Smooth muscle cell (in vitro differentiated cells): ENCODE data around the gene LYPD6B. TPM values are rescaled to one million over a fixed set of nuclear protein-coding genes. Genes with fewer than 3 reads are reported as not detected.

Experiments
- DNase-seq: peaks from one replicate; lab custom pipeline; 2025; ENCODE audit not compliant: unreplicated experiment; lab: John Stamatoyannopoulos, UW
- H2AFZ ChIP-seq: fragments of 200-600 bp; sonication (generic); 2 replicates; pipeline ENCODE4 v1.6.0; 2016; ENCODE audit warnings: antibody characterized with exemption, low read depth, mild to moderate bottlenecking
- H3F3A ChIP-seq: fragments of 200-600 bp; sonication (generic); 2 replicates; pipeline ENCODE4 v1.6.0; 2017; ENCODE audit warnings: antibody characterized with exemption, low read depth
- H3K27ac ChIP-seq: fragments of 200-600 bp; sonication (generic); 2 replicates; pipeline ENCODE4 v1.5.1; 2016; ENCODE audit warnings: low read depth, mild to moderate bottlenecking
- H3K27me3 ChIP-seq: fragments of 200-600 bp; sonication (generic); 2 replicates; pipeline ENCODE4 v1.6.1; 2016; ENCODE audit warnings: low read depth, mild to moderate bottlenecking
- H3K36me3 ChIP-seq: fragments of 200-600 bp; sonication (generic); 2 replicates; pipeline ENCODE4 v1.5.1; 2016; ENCODE audit warnings: low read depth
- H3K4me1 ChIP-seq: fragments of 200-600 bp; sonication (generic); 2 replicates; pipeline ENCODE4 v1.5.1; 2016; ENCODE audit warnings: low read depth
- H3K4me2 ChIP-seq: fragments of 200-600 bp; sonication (generic); 2 replicates; pipeline ENCODE4 v1.6.0; 2016; ENCODE audit warnings: mild to moderate bottlenecking
- H3K4me3 ChIP-seq: fragments of 200-600 bp; sonication (generic); 2 replicates; pipeline ENCODE4 v1.5.1; 2016; ENCODE audit warnings: mild to moderate bottlenecking
- H3K79me2 ChIP-seq: fragments of 200-600 bp; sonication (generic); 2 replicates; pipeline ENCODE4 v1.6.0; 2016; ENCODE audit warnings: low read depth, mild to moderate bottlenecking
- H3K9ac ChIP-seq: fragments of 200-600 bp; sonication (generic); 2 replicates; pipeline ENCODE4 v1.6.0; 2016; ENCODE audit warnings: low read depth
- H3K9me3 ChIP-seq: fragments of 200-600 bp; sonication (generic); replicated peaks from 2 replicates; pipeline ENCODE4 v1.5.1; 2016; ENCODE audit warnings: low read depth
- H4K20me1 ChIP-seq: fragments of 200-600 bp; sonication (generic); 2 replicates; pipeline ENCODE4 v1.6.0; 2016; ENCODE audit warnings: low read depth
- WGBS: methylation state at CpG from one replicate; pipeline ENCODE4 v1.1.7; 2016; ENCODE audit warnings: low lambda C conversion rate; 5-methylcytosine and 5-hydroxymethylcytosine counted together
- polyA plus RNA-seq: library from polyadenylated mRNA; unstranded; fragments of >200 nt; fragmentation: Nextera tagmentation; extraction: Ambion mirVana; gene quantifications from 2 replicates; pipeline ENCODE4 v1.2.1, GENCODE V29; 2016
- total RNA-seq: library from RNA; depleted of rRNA; stranded (reverse); fragments of >200 nt; gene quantifications from 2 replicates; pipeline ENCODE4 v1.2.3, GENCODE V29; 2014
- TF ChIP-seq, protein P1 (sequence below): fragments of 200-600 bp; sonication (generic); IDR thresholded peaks from 2 replicates; pipeline ENCODE4 v1.5.1; 2017; ENCODE audit warnings: borderline replicate concordance, mild to moderate bottlenecking, antibody characterized with exemption; ENCODE audit not compliant: insufficient read depth, poor library complexity, severe bottlenecking

Gene LYPD6B, protein sequence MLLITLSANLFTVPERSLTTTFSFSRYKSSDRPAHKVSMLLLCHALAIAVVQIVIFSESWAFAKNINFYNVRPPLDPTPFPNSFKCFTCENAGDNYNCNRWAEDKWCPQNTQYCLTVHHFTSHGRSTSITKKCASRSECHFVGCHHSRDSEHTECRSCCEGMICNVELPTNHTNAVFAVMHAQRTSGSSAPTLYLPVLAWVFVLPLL
- total RNA-seq (10.6 and 19.4 TPM in 2 replicates), polyA plus RNA-seq (4.9 and 21.6 TPM in 2 replicates)

- Histone ChIP-seq H3K4me2 (peak within 1 kb of the TSS; percentile 88), H3F3A (no peaks in the 10 kb centered on the region), H2AFZ (peak within 1 kb of the TSS; percentile 79), H4K20me1 (no peaks in the 10 kb centered on the region), H3K27ac (no peak within 1 kb of the TSS), H3K79me2 (peaks cover 3% of the 10 kb centered on the region), H3K4me3 (peak within 1 kb of the TSS; percentile 55), H3K4me1 (no peaks in the 10 kb centered on the region), H3K27me3 (peaks cover 61% of the 10 kb centered on the region), H3K9me3 (no peaks in the 10 kb centered on the region), H3K9ac (no peak within 1 kb of the TSS), H3K36me3 (no peaks in the 10 kb centered on the region)
- no peak for DNase-seq
- WGBS, result 4% methylated on average over 21 of the region's 85 CpGs
- TF ChIP-seq, protein P1, sequence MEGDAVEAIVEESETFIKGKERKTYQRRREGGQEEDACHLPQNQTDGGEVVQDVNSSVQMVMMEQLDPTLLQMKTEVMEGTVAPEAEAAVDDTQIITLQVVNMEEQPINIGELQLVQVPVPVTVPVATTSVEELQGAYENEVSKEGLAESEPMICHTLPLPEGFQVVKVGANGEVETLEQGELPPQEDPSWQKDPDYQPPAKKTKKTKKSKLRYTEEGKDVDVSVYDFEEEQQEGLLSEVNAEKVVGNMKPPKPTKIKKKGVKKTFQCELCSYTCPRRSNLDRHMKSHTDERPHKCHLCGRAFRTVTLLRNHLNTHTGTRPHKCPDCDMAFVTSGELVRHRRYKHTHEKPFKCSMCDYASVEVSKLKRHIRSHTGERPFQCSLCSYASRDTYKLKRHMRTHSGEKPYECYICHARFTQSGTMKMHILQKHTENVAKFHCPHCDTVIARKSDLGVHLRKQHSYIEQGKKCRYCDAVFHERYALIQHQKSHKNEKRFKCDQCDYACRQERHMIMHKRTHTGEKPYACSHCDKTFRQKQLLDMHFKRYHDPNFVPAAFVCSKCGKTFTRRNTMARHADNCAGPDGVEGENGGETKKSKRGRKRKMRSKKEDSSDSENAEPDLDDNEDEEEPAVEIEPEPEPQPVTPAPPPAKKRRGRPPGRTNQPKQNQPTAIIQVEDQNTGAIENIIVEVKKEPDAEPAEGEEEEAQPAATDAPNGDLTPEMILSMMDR, result no peak
Observed at GRCh38 chr2:149038442-149039212, at the start of gene LYPD6B. TSS of gene LYPD6B (plus strand) at chr2:149038699. CDS start at chr2:149130949, 92,250 bp downstream.

DNA sequence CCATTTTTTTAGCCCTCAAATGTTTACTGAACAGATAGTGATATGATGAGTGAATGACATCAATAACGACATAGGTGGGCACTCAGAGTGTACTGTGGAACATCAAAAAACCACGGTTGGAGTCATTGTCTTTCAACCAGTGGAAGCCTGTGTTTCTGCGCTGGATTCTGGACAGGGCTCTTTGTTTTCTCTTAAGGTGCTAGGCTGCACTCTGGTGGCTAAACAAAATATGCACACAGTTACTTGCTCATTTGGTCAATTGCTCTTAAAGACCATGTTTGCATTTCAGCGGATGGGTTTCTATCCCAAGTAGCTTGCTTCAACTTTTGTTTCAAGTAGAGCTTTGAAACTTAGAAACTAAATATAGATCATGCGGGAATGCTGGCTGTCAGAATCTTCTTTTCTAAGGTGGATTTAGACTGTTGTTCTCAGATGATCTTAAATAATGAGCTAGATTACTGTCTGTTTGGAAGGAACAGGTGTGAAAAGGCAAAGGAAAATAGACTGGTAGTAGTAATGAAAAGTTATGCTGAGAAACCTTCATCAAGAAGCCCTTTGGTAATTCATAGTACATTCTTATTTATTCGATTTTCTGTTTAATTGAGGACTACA, 48.5 kb upstream of the LYPD6B start:
- Histone ChIP-seq H3F3A (no peaks in the 10 kb centered on the region), H3K79me2 (no peaks in the 10 kb centered on the region), H3K36me3 (no peaks in the 10 kb centered on the region), H3K4me3 (no peak overlapping the region), H3K4me2 (no peak overlapping the region), H3K4me1 (no peaks in the 10 kb centered on the region), H3K9ac (no peak overlapping the region), H4K20me1 (no peaks in the 10 kb centered on the region), H2AFZ (no peak overlapping the region), H3K9me3 (no peaks in the 10 kb centered on the region), H3K27ac (no peak overlapping the region), H3K27me3 (no peaks in the 10 kb centered on the region)
- 56% methylated on average over 6 of the region's 6 CpGs for WGBS
- TF ChIP-seq, protein P1, result peak; percentile 70
- DNase-seq, result no peak

DNA sequence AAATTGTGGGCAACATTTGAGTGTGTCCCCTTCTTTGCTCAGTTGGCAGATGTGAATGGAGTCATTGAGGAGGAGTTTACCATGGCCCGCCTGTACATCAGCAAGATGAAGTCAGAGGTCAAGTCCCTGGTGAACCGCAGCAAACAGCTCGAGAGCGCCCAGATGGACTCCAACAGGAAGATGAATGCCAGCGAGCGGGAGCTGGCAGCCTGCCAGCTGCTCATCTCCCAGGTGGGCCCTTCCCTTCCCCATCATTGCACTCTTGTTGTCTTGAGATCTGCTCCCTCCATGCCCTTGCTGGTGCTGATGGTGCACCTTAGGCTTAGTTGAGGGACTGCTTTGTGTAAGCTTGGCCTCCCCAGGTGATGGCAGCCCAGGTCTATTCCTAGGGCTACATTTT, 47.5 kb upstream of the LYPD6B start:
- H2AFZ ChIP-seq, result no peak overlapping the region
- TF ChIP-seq, protein P1, result no peak
- H3K27me3 ChIP-seq, result no peaks in the 10 kb centered on the region
- no peak overlapping the region for H3K9ac ChIP-seq
- WGBS, result 97% methylated on average over 6 of the region's 6 CpGs
- H3K9me3 ChIP-seq, result no peaks in the 10 kb centered on the region
- DNase-seq, result no peak
- H3F3A ChIP-seq, result no peaks in the 10 kb centered on the region
- H4K20me1 ChIP-seq, result no peaks in the 10 kb centered on the region
- H3K27ac ChIP-seq, result no peak overlapping the region
- H3K36me3 ChIP-seq, result no peaks in the 10 kb centered on the region
- H3K4me1 ChIP-seq, result no peaks in the 10 kb centered on the region
- H3K79me2 ChIP-seq, result no peaks in the 10 kb centered on the region
- no peak overlapping the region for H3K4me2 ChIP-seq
- no peak overlapping the region for H3K4me3 ChIP-seq
